Heart left ventricle (tissue), 16 donors: ENCODE data around the gene TRAFD1. TPM values are rescaled to one million over a fixed set of nuclear protein-coding genes. Genes with fewer than 3 reads are reported as not detected.
A peak's percentile ranks its signal among the peaks of the same experiment; 100 is the strongest.

Experiments used
- ATAC-seq, 4 donors: fragments of 200-7000 bp; cut with Tn5 transposase; one replicate each; pipeline ENCODE4 v1.9.1; 2020 to 2022; ENCODE audit warnings: moderate library complexity in 4 of 4, mild to moderate bottlenecking in 3 of 4, moderate number of reproducible peaks in 1 of 4
- DNase-seq, 5 donors: peaks; one replicate each; pipeline ENCODE4 v3.0.0-alpha.2; 2020
- H3K27ac ChIP-seq, 12 donors: fragments of 200-600 bp; sonication (generic) in 4 of 12; one replicate each; pipeline versions ENCODE4 v1.5.0 to v1.8.0; 2016 to 2022; ENCODE audit warnings: mild to moderate bottlenecking in 2 of 12
- H3K27me3 ChIP-seq, 9 donors: fragments of 200-600 bp; sonication (generic) in 2 of 9; one replicate each; pipeline versions ENCODE4 v1.5.1 to v1.8.0; 2016 to 2022; ENCODE audit warnings: mild to moderate bottlenecking in 3 of 9
- H3K36me3 ChIP-seq, 9 donors: fragments of 200-600 bp; sonication (generic) in 2 of 9; one replicate each; pipeline versions ENCODE4 v1.5.0 to v1.8.0; 2018 to 2022; ENCODE audit warnings: mild to moderate bottlenecking in 2 of 9
- H3K4me1 ChIP-seq, 12 donors: fragments of 200-600 bp; sonication (generic) in 4 of 12; one replicate each; pipeline versions ENCODE4 v1.5.0 to v1.8.0; 2016 to 2022; ENCODE audit warnings: mild to moderate bottlenecking in 3 of 12
- H3K4me3 ChIP-seq, 12 donors: fragments of 200-600 bp; sonication (generic) in 4 of 12; one replicate each; pipeline versions ENCODE4 v1.5.0 to v1.8.0; 2017 to 2022; ENCODE audit warnings: mild to moderate bottlenecking in 9 of 12, moderate library complexity in 4 of 12
- H3K9me3 ChIP-seq, 12 donors: fragments of 200-600 bp; sonication (generic) in 4 of 12; one replicate each; pipeline versions ENCODE4 v1.5.0 to v1.8.0; 2016 to 2022; ENCODE audit warnings: mild to moderate bottlenecking in 1 of 12
- CTCF ChIP-seq, 12 donors: fragments of 200-600 bp; sonication (generic) in 4 of 12; IDR thresholded peaks; one replicate each; pipeline versions ENCODE4 v1.5.0 to v1.8.0; 2018 to 2022; ENCODE audit warnings: antibody characterized with exemption in 12 of 12, mild to moderate bottlenecking in 5 of 12
- POLR2A ChIP-seq, 2 donors: fragments of 450-650 bp; IDR thresholded peaks; one replicate each; pipeline ENCODE4 v1.6.1; 2017; ENCODE audit warnings: antibody characterized with exemption in 2 of 2, mild to moderate bottlenecking in 2 of 2, moderate library complexity in 2 of 2
- WGBS, 4 donors: extraction: QIAGEN DNeasy Blood & Tissue Kit in 2 of 4; methylation state at CpG; one replicate each; pipeline versions ENCODE4 v1.1.5 to v1.1.7; 2013 to 2018; 5-methylcytosine and 5-hydroxymethylcytosine counted together
- intact Hi-C, 10 donors: fragments of 100-400 bp; cut with DNase I; formaldehyde crosslinking; loops; one replicate each; pipeline versions ENCODE4 v1.11.1 to v1.14.2; 2022
- polyA plus RNA-seq, 2 donors: library from polyadenylated mRNA; stranded (reverse); fragments of 200-250 nt; gene quantifications; one replicate each; pipeline ENCODE4 v1.2.3, GENCODE V29; 2013
- total RNA-seq, 9 donors: library from RNA; depleted of rRNA in 2 of 9; stranded (reverse); fragments of >200 nt in 2 of 9; fragmentation: NEBNext Ultra II Directional in 3 of 9; extraction: Animal tissue kit (Norgen Biotek cat#: 25700) in 3 of 9; gene quantifications; one replicate each; pipeline versions ENCODE4 v1.1.0 to v1.2.4, GENCODE V29; 2016 to 2023
- donor health status: ischemic (EF 13 %, LVEDD 7.1; RV severe dilation, severe dysfunction).
- donor health status: healthy with polysubstance abuse.
- donor health status: DM: no; HTN: yes; CAD: no.
- donor health status: DM: no; HTN: no; CAD: no.
- donor health status: ischemic (EF 25% LVEDD 6.9; RV normal size, moderate dysfunction).
- donor health status: ischemic (EF 25% LVEDD 5.7; RV mildly dilated, moderate dysfunction).
- donor health status: healthy.
- donor health status: DM: yes; HTN: yes; CAD: no.
- donor health status: ischemic (EF 35%, LVEDD 5.7; RV mildly dilated, moderate dysfunction).
- donor health status: nonischemic (EF 11% LVEDD 7.7; RV severe dilation, severe dysfunction).
- donor health status: DM: yes; HTN: yes; CAD: no.
- donor health status: PGD.
- donor health status: ischemic (EF 29% LVEDD 5.4; RV normal size, mild dysfunction).
- donor health status: nonischemic (EF 23%, LVEDD 6.1; RV moderate dilation, normal function).

TRAFD1 gene
- total and polyA plus RNA-seq, 11 donors = 6.7 to 84.7 (median 22.7) TPM

GRCh38 chr12:112117685-112118084 lies 7.7 kb upstream of the TRAFD1 start:
- no peak overlapping the region for H3K4me3 ChIP-seq
- peak overlapping the region in 4 of 12 donors; percentile 81 to 85 (median 84) for H3K27ac ChIP-seq
- H3K9me3 ChIP-seq = no peaks in the 10 kb centered on the region
- peaks cover 0 to 32% (median 25%) of the 10 kb centered on the region in 12 donors for H3K4me1 ChIP-seq
- 82 to 90% (median 85%) methylated on average over 8 of the region's 8 CpGs for WGBS, 4 donors
- ATAC-seq = no peak
- intact Hi-C loops = no loop called here
- no peaks in the 10 kb centered on the region for H3K27me3 ChIP-seq
- no peak for DNase-seq
- TF ChIP-seq CTCF (IDR thresholded peaks at IDR 0.05) (no peak), POLR2A (IDR thresholded peaks at IDR 0.05) (no peak)
- H3K36me3 ChIP-seq = no peaks in the 10 kb centered on the region

- Histone ChIP-seq H3K27ac (peak overlapping the region; percentile 62 to 93 (median 85)), H3K4me3 (peak overlapping the region in 3 of 12 donors; percentile 10 to 24 (median 20)), H3K27me3 (no peaks in the 10 kb centered on the region), H3K4me1 (peaks cover 3 to 48% (median 33%) of the 10 kb centered on the region in 12 donors), H3K9me3 (no peaks in the 10 kb centered on the region), H3K36me3 (no peaks in the 10 kb centered on the region)
- peak; percentile 74 to 86 (median 80) for DNase-seq
- TF ChIP-seq POLR2A (IDR thresholded peaks at IDR 0.05) = no peak
- peak; percentile 66 to 77 (median 71) for ATAC-seq
- intact Hi-C loops = loop anchor here in 1 of 10 donors (10.0 kb wide), 1 partner anchor 107 kb away; the partner anchor contains the start of genes ERP29 and TMEM116
- WGBS, 4 donors = 40 to 48% (median 46%) methylated on average over 11 of the region's 11 CpGs
Measured at GRCh38 chr12:112121780-112122565, 3.4 kb upstream of the TRAFD1 start.

- intact Hi-C loops = loop anchor here in 1 of 10 donors (10.0 kb wide), 1 partner anchor 108 kb away; the partner anchor contains the start of genes ERP29 and TMEM116
- peaks cover 3 to 52% (median 38%) of the 10 kb centered on the region in 12 donors for H3K4me1 ChIP-seq
- TF ChIP-seq CTCF (IDR thresholded peaks at IDR 0.05) (no peak), POLR2A (IDR thresholded peaks at IDR 0.05) (no peak)
- H3K4me3 ChIP-seq = no peak overlapping the region
- DNase-seq (no peak), ATAC-seq (no peak)
- H3K36me3 ChIP-seq = no peaks in the 10 kb centered on the region
- no peaks in the 10 kb centered on the region for H3K9me3 ChIP-seq
- H3K27me3 ChIP-seq = no peaks in the 10 kb centered on the region
- peak overlapping the region; percentile 62 to 93 (median 85) for H3K27ac ChIP-seq
- 56 to 65% (median 59%) methylated on average over 12 of the region's 12 CpGs for WGBS, 4 donors
Measured at GRCh38 chr12:112122823-112123690, 2.3 kb upstream of the TRAFD1 start.

DNA sequence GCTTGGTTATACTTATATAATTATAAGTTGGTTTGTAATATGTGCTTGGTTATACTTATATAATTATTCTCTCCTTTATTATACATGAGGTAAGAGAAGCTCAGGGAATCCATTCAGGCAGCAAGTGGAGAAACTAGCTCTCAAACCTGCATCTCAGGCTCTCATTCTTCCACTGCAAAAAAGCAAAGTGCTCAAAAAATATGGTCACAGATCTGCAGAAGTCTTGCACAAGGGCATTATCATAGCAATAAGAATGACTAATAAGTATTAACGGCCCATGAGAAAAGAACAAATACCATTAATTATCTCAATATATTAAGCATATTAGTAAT lies 476 bp upstream of the TRAFD1 start:
- H3K27me3 ChIP-seq = no peaks in the 10 kb centered on the region
- peaks cover 7 to 69% (median 52%) of the 10 kb centered on the region in 12 donors for H3K4me1 ChIP-seq
- DNase-seq (no peak), ATAC-seq (no peak)
- no peaks in the 10 kb centered on the region for H3K9me3 ChIP-seq
- H3K36me3 ChIP-seq = no peaks in the 10 kb centered on the region
- intact Hi-C loops = loop anchor here in 1 of 10 donors (10.0 kb wide), 1 partner anchor 110 kb away; the partner anchor contains the start of genes ERP29 and TMEM116
- no peak for TF ChIP-seq CTCF (IDR thresholded peaks at IDR 0.05)
- TF ChIP-seq POLR2A (IDR thresholded peaks at IDR 0.05) = no peak
- peak overlapping the region in 8 of 12 donors; percentile 69 to 96 (median 78) for H3K4me3 ChIP-seq
- WGBS, 4 donors = 0 to 3% (median 0%) methylated on average over 1 of the region's 1 CpG
- peak overlapping the region in 11 of 12 donors; percentile 33 to 95 (median 87) for H3K27ac ChIP-seq
